Coronary artery (tissue), 2 donors: ENCODE data around the gene HIC2.
"Not testable (repeated sequence)": the region's sequence is repeated elsewhere in the genome, so short reads cannot be mapped to it uniquely, and the experiment has no call there.

Experiments
- DNase-seq: peaks from one replicate; pipeline ENCODE4 v3.0.0-alpha.2; 2017; ENCODE audit warnings: low spot score
- H3K27ac ChIP-seq, 2 donors: fragments of 200-600 bp; sonication (generic); one replicate each; pipeline ENCODE4 v1.5.1; 2016 to 2019
- H3K4me3 ChIP-seq: fragments of 200-600 bp; sonication (generic); 2 replicates; pipeline ENCODE4 v1.5.1; 2016; ENCODE audit warnings: mild to moderate bottlenecking, moderate library complexity

HIC2 gene

DNA sequence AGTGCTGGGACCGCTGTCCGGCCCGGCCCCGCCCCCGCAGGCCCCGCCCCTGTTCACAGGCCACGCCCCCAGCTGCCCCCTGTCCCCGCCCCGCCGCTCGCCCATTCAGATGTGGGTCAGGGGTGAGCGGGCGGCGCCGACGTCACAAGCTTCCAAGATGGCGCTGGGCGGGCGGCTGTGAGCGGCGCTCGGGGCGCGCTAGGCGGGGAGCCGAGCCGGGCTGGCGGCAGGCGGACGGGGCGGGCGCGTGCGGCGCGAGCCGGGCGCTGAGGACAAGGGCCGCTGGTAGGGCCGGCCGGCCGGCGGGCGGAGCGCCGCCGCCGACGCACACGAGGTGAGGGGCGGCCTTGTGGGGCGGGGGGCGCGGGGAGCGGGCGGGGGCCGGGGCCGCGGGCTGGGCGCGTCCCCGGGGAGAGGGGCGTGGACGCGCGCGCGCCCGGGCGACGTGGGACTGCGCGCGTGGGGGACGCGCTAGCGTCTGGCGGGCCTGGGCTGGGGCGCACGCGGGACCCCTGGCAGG lies at the start of gene HIC2:
Gene HIC2 (plus strand): TSS at position 145 of the 520 bp plus-strand sequence. CDS start 25,461 bp downstream, outside the sequence.
- DNase-seq: not testable (repeated sequence)
- Histone ChIP-seq H3K4me3 (peak within 1 kb of the TSS; percentile 71), H3K27ac (peak within 1 kb of the TSS in 1 of 2 donors; percentile 87)

DNA sequence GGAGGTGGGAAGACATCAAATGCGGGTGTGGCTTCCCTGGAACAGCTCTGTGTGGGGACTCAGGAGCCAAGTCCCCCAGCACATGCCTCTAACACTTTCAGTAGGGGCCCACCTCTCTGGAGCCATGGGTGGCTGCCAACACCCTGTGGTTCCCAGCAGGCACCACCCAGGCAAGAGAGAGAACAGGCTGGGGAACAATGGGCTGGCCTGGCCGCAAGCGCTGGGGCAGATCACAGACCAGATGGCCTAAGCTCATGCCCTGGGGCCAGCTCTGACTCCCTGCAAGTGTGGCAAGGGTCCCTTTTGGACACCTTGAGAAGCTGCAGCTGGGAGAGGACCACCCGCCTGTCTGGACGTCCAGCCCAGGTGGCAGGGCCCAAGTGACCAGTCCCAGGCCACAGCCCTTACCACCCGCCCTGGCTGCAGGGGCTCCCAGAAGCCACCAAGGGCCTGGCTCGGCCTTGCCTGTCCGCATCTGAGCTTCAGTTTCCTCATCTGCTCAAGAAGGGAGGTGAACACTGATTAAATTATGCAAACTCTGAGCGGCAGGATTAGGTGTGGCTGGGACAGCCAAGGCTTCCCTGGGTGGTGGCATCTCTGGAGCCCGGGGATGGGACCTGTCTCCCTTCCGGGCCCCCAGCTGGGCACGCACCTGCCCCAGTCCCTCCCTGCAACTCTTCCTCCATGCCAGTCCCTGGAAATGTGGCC lies 48.4 kb upstream of the HIC2 start:
- H3K4me3 ChIP-seq, H3K27ac ChIP-seq, DNase-seq: not testable (repeated sequence)

DNA sequence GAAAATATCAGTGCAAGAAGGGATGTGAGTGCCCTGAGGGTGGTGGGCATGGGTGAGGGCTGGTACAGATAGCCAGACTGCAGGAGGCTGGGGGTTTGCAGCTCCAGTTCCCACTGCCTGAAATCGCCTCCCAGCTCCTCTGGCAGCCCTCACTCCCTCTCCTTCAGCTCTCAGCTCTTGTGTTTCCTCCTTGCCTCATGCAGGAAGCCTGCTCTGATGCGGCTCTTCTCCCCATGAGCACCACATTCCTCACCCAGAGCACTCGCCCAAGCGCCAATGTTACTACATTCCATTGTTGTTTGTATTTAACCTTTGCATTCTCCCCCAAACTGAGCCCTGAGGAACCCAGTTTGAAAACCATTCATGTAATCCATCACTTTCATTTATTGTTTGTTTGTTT lies 41.3 kb upstream of the HIC2 start:
- not testable (repeated sequence) for H3K4me3 ChIP-seq, H3K27ac ChIP-seq, DNase-seq

DNA sequence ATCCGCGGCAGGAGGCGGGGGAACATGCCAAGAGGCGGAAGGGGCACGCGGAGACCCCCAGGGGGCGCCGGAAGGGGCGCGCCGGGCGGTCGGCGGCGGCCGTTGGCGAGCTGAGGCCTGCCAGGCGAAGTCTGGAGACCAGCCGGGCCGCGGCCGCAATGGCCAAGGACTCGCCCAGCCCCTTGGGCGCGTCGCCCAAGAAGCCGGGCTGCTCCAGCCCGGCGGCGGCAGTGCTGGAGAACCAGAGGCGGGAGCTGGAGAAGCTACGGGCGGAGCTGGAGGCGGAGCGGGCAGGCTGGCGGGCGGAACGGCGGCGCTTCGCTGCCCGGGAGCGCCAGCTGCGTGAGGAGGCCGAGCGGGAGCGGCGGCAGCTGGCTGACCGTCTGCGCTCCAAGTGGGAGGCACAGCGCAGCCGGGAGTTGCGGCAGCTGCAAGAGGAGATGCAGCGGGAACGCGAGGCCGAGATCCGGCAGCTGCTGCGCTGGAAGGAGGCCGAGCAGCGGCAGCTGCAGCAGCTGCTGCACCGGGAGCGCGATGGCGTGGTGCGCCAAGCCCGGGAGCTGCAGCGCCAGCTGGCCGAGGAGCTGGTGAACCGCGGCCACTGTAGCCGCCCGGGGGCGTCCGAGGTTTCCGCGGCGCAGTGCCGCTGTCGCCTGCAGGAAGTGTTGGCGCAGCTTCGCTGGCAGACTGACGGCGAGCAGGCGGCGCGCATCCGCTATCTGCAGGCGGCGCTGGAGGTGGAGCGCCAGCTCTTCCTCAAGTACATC lies 33.3 kb upstream of the HIC2 start, which contains the start of gene RIMBP3B:
Gene RIMBP3B (plus strand): TSS at position 51 of the 767 bp plus-strand sequence. CDS start 108 bp downstream, at position 159.
- not testable (repeated sequence) for H3K27ac ChIP-seq, DNase-seq, H3K4me3 ChIP-seq

DNA sequence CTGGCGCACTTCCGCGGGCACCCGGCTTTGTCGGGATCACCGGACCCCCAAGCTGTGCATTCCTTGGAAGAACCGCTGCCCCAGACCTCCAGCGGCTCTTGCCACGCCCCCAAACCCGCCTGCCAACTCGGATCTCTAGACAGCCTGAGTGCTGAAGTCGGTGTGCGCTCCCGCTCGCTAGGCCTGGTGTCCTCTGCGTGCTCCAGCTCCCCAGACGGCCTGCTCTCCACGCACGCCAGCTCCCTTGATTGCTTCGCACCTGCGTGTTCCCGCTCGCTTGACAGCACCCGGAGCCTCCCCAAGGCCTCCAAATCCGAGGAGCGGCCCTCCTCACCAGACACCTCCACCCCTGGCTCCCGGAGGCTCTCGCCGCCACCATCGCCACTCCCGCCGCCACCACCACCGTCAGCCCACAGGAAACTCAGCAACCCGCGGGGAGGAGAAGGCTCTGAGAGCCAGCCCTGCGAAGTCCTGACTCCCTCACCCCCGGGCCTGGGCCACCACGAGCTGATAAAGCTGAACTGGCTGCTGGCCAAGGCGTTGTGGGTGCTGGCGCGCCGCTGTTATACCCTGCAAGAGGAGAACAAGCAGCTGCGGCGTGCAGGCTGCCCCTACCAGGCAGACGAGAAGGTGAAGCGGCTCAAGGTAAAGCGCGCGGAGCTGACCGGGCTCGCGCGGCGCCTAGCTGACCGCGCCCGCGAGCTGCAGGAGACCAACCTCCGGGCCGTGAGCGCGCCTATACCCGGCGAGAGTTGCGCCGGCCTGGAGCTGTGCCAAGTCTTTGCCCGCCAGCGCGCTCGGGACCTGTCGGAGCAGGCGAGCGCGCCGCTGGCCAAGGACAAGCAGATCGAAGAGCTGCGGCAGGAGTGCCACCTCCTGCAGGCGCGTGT lies 32.5 kb upstream of the HIC2 start:
- H3K4me3 ChIP-seq, DNase-seq, H3K27ac ChIP-seq: not testable (repeated sequence)

- not testable (repeated sequence) for H3K27ac ChIP-seq, H3K4me3 ChIP-seq, DNase-seq
Observed at GRCh38 chr22:21389480-21389879, 27.7 kb upstream of the HIC2 start.

GRCh38 chr22:21390013-21390412 lies 27.2 kb upstream of the HIC2 start:
- H3K4me3 ChIP-seq, H3K27ac ChIP-seq, DNase-seq: not testable (repeated sequence)

DNA sequence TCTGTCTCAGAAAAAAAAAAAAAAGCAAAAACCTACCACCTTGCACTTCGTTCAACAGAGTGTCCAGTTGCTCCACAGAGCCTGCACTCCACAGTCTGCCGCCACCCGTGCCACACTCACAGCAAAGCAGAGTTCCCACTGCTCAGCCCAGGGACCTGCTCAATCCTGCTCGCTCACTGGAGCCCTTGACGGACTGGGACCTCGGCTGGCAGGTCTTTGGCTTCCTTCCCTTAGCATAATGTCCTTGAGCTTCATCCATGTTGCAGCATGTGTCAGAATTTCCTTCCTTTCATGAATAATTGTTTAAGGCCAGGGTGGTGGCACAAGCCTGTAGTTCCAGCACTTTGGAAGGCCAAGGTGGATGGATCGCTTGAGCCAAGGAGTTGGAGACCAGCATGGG lies 22.6 kb upstream of the HIC2 start:
- H3K4me3 ChIP-seq, H3K27ac ChIP-seq, DNase-seq: not testable (repeated sequence)

DNA sequence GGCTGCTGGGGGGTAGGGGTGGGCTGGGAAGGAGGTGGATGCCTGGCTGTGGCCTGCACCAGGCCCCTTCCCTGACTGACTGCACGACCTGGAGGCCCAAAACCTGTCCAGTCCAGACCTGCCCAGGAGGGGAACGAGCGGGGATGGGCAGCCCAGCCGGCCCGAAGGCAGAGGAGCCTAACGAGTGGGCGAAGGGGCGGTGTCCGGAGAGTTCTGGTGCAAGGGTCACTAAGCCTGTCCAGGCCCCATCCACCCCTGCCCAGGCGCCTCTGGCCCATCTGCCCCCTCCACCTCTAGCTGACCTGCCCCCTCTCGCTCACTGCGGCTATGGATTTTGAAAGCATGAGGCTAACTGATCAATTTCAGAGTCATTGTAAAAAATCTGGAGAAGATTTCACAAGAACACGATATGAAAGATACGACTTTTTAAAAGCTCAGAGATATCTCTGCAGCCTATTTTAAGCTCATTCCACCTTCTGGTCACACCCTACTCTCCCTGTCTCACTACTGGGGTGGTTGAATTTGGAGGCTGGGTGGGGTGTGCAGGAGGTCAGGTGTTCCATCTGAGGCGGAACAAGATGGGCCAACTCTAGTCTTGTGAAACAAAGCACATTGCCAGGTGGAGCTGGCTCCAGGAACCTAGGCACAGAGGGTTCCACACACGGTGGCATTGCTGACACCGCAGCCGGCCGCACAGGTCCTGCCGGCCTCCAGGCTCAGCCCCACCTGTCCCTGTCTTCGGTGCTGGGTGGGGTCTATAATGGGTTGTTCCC lies 15.8 kb upstream of the HIC2 start:
- H3K4me3 ChIP-seq, DNase-seq, H3K27ac ChIP-seq: not testable (repeated sequence)

DNA sequence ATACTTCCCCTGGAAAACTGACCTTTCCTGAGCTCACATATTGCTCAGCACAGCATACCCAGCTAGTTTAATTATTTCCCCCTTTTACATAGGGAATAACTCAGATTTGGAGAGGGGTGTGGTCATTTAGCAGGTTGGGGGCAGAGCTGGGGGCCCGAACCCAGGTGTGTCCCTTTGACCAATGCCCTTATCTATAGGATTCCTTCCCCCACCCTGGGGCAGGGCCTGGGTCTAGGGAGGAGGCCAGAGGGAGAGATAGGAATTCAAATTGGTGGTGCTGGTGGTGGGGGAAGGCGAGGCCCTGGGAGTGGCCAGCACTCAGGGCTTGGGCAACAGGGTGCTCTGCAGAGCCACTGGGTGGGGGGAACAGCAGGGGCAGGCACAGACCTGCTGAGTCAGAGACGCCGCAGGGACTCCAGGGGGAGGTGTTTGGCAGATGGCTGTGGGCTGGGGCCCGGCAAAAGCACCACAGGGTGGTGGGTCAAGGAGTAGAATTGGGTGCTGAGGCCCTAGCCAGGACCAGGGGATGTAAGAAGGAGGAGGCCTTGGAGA lies 14.3 kb upstream of the HIC2 start:
- DNase-seq, H3K4me3 ChIP-seq, H3K27ac ChIP-seq: not testable (repeated sequence)

- not testable (repeated sequence) for H3K4me3 ChIP-seq, H3K27ac ChIP-seq, DNase-seq
Observed at GRCh38 chr22:21407139-21407538, 10.0 kb upstream of the HIC2 start.

- DNase-seq, H3K27ac ChIP-seq, H3K4me3 ChIP-seq: not testable (repeated sequence)
Observed at GRCh38 chr22:21407792-21408191, 9.4 kb upstream of the HIC2 start.

GRCh38 chr22:21416375-21416774 lies 796 bp upstream of the HIC2 start:
- H3K4me3 ChIP-seq, DNase-seq, H3K27ac ChIP-seq: not testable (repeated sequence)

GRCh38 chr22:21417853-21418252 lies 682 bp downstream of the HIC2 start:
- Histone ChIP-seq H3K27ac (peak overlapping the region in 1 of 2 donors; percentile 87), H3K4me3 (peak overlapping the region; percentile 71)
- not testable (repeated sequence) for DNase-seq

DNA sequence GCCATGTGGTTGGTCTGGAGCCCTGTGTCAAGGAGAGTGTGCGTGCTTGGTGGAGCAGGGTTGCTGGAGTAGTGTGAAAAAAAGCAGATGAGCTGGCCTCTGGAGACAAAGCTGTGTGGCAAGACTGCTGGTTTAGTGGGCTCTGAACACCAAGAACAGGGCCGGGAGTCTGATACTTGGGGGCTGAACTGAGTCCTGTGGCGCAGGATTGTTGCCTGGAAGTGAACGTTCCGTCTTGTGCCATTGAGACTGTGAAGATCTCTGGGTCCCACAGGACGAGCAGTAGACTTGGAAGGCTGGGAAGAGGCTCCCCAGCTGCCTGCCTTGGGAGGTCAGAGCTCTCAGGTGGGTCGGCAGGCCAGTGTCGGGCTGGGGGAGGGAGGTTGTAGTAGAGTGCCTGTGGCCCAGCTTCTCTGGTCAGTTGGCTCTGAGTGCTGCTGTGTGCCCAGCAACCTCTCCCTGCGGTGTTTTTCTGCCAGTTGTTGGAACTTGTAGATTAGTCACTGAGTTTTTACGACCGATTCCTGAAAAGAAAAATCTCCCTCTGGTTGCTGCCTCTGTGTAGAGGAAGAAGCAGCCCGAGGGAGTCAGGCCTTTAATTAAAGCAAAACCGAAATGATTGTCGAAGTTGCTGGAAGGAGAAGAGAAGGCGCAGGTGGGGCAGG lies 1.9 kb downstream of the HIC2 start:
- H3K4me3 ChIP-seq, H3K27ac ChIP-seq, DNase-seq: not testable (repeated sequence)

DNA sequence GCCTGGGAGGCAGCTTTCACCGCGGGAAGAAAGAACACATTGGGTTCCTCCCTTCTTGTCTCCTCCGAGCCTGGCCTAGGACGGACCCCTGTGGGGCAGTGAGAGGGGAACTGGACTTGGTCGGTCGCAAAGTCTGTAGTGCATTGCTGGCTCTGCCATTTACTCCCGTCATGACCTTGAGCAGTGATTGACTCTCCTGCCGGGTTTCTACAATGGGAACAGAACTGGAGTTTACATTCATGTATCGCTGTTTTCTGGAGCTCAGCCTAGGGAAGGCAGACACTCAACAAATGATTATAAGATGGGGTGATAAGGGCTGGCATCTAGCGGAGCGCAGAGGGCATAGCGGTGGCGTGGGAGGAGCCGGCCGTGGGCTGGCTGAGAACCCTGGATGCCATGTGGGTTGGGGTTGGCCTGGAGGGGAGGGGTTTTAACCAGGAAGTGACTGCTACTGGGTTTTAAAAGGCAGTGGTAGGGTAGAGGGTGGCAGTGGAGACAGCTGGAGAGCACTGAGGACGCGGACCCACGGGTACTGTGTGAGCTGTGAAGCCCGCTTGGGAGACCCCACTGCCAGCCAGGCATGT lies 3.1 kb downstream of the HIC2 start:
- not testable (repeated sequence) for DNase-seq, H3K4me3 ChIP-seq, H3K27ac ChIP-seq
